Left ventricle myocardium inferior (tissue), 1 donor: ENCODE data around the gene MYBPC3. TPM values are rescaled to one million over a fixed set of nuclear protein-coding genes. Genes with fewer than 3 reads are reported as not detected.

Experiments
- DNase-seq: peaks from one replicate; pipeline ENCODE4 v3.0.0-alpha.2; 2020
- H3K27ac ChIP-seq: fragments of 200-600 bp; replicated peaks from 2 replicates; pipeline ENCODE4 v1.8.0; 2021
- H3K27me3 ChIP-seq: fragments of 200-600 bp; 2 replicates; pipeline ENCODE4 v1.8.0; 2021; ENCODE audit warnings: low read depth
- H3K36me3 ChIP-seq: fragments of 200-600 bp; 2 replicates; pipeline ENCODE4 v1.8.0; 2021
- H3K4me1 ChIP-seq: fragments of 200-600 bp; 2 replicates; pipeline ENCODE4 v1.8.0; 2021
- H3K4me3 ChIP-seq: fragments of 200-600 bp; 2 replicates; pipeline ENCODE4 v1.8.0; 2021; ENCODE audit warnings: mild to moderate bottlenecking, moderate library complexity
- H3K9me3 ChIP-seq: fragments of 200-600 bp; replicated peaks from 2 replicates; pipeline ENCODE4 v1.8.0; 2021
- CTCF ChIP-seq: fragments of 200-600 bp; IDR thresholded peaks from 2 replicates; pipeline ENCODE4 v1.8.0; 2021; ENCODE audit warnings: antibody characterized with exemption, mild to moderate bottlenecking, borderline replicate concordance
- intact Hi-C: fragments of 100-400 bp; cut with micrococcal nuclease; formaldehyde crosslinking; loops from one replicate; pipeline ENCODE4 v1.11.0; 2022
- total RNA-seq: library from RNA; stranded (reverse); fragmentation: NEBNext Ultra II Directional; extraction: Animal tissue kit (Norgen Biotek cat#: 25700); gene quantifications from one replicate; pipeline ENCODE4 v1.2.1, GENCODE V29; 2021
- donor health status: DM: no; HTN: yes; CAD: no; lungs with severe emphysema.

Gene MYBPC3
- total RNA-seq, 1 donor from 2014 or later: 2,538 TPM

- H3K9me3 ChIP-seq: no peaks in the 10 kb centered on the region
- DNase-seq: no peak
- H3K27me3 ChIP-seq: no peaks in the 10 kb centered on the region
- H3K36me3 ChIP-seq: peaks cover 83% of the 10 kb centered on the region
- no peak overlapping the region for H3K4me3 ChIP-seq
- peaks cover 67% of the 10 kb centered on the region for H3K4me1 ChIP-seq
- peak overlapping the region; percentile 97 for H3K27ac ChIP-seq
- TF ChIP-seq CTCF: no peak
- intact Hi-C loops: no loop called here
Measured at GRCh38 chr11:47328449-47329390, 23.8 kb downstream of the MYBPC3 start.

GRCh38 chr11:47327949-47328348 is 24.6 kb downstream of the MYBPC3 start:
- Histone ChIP-seq H3K4me1 (peaks cover 59% of the 10 kb centered on the region), H3K4me3 (no peak overlapping the region), H3K9me3 (no peaks in the 10 kb centered on the region), H3K27me3 (no peaks in the 10 kb centered on the region), H3K36me3 (peaks cover 75% of the 10 kb centered on the region), H3K27ac (peak overlapping the region; percentile 97)
- intact Hi-C loops: no loop called here
- no peak for TF ChIP-seq CTCF
- DNase-seq: no peak

GRCh38 chr11:47327025-47327424 is 25.5 kb downstream of the MYBPC3 start:
- no peak for TF ChIP-seq CTCF
- Histone ChIP-seq H3K4me3 (no peak overlapping the region), H3K27ac (peak overlapping the region; percentile 97), H3K36me3 (peaks cover 66% of the 10 kb centered on the region), H3K9me3 (no peaks in the 10 kb centered on the region), H3K4me1 (peaks cover 50% of the 10 kb centered on the region), H3K27me3 (no peaks in the 10 kb centered on the region)
- no peak for DNase-seq
- intact Hi-C loops: no loop called here

- intact Hi-C loops: no loop called here
- Histone ChIP-seq H3K4me1 (peaks cover 42% of the 10 kb centered on the region), H3K4me3 (no peak overlapping the region), H3K27ac (peak overlapping the region; percentile 97), H3K36me3 (peaks cover 57% of the 10 kb centered on the region), H3K27me3 (no peaks in the 10 kb centered on the region), H3K9me3 (no peaks in the 10 kb centered on the region)
- no peak for TF ChIP-seq CTCF
- DNase-seq: no peak
Measured at GRCh38 chr11:47326198-47326597, 26.3 kb downstream of the MYBPC3 start.

- DNase-seq: no peak
- no peak for TF ChIP-seq CTCF
- Histone ChIP-seq H3K27ac (peak overlapping the region; percentile 97), H3K4me3 (no peak overlapping the region), H3K36me3 (peaks cover 56% of the 10 kb centered on the region), H3K9me3 (no peaks in the 10 kb centered on the region), H3K27me3 (no peaks in the 10 kb centered on the region), H3K4me1 (peaks cover 34% of the 10 kb centered on the region)
- intact Hi-C loops: no loop called here
Measured at GRCh38 chr11:47325271-47326041, 27.0 kb downstream of the MYBPC3 start.
